GM20000 (cell line): Measurements from ENCODE around the gene NKAIN2.

Experiments used
- DNase-seq: peaks from one replicate; pipeline ENCODE4 v3.0.0; 2012; ENCODE audit warnings: low spot score
- CTCF ChIP-seq: IDR thresholded peaks from 2 replicates; pipeline ENCODE4 v1.5.1; 2012; ENCODE audit warnings: mild to moderate bottlenecking, control low read depth; ENCODE audit errors: extremely low read depth, missing control alignments

The NKAIN2 gene

GRCh38 chr6:123997223-123997622 is 193.6 kb downstream of the NKAIN2 start:
- DNase-seq: no peak
- no peak for TF ChIP-seq CTCF

- DNase-seq: no peak
- TF ChIP-seq CTCF: no peak
Observed at GRCh38 chr6:124002377-124003081, 198.9 kb downstream of the NKAIN2 start.

GRCh38 chr6:124007266-124007665 is 203.6 kb downstream of the NKAIN2 start:
- no peak for DNase-seq
- no peak for TF ChIP-seq CTCF

GRCh38 chr6:124008000-124008987 is 204.6 kb downstream of the NKAIN2 start:
- TF ChIP-seq CTCF: no peak
- no peak for DNase-seq

GRCh38 chr6:124008988-124009765 is 205.5 kb downstream of the NKAIN2 start:
- DNase-seq: no peak
- TF ChIP-seq CTCF: no peak

GRCh38 chr6:124010574-124010973 is 206.9 kb downstream of the NKAIN2 start:
- no peak for DNase-seq
- TF ChIP-seq CTCF: no peak
